KBM-7 (cell line): Measurements from ENCODE around the gene RAB12.
A peak's percentile ranks its signal among the peaks of the same experiment; 100 is the strongest.
"Not testable (repeated sequence)": the region's sequence is repeated elsewhere in the genome, so short reads cannot be mapped to it uniquely, and the experiment has no call there.

Source experiments
- DNase-seq: peaks from one replicate; pipeline ENCODE4 v3.0.0-alpha.2; 2015
- in situ Hi-C: fragments of 300-500 bp; cut with MboI; formaldehyde crosslinking; loops from 2 replicates; pipeline ENCODE4 v1.14.3; 2020; ENCODE audit warnings: low sequenced_read_pairs, low pct_unique_long_range_greater_than_20kb, mixed read lengths

RAB12 gene

GRCh38 chr18:8631265-8631664, 22.0 kb downstream of the RAB12 start:
- in situ Hi-C loops = no loop called here
- DNase-seq = no peak

- no peak for DNase-seq
- in situ Hi-C loops = no loop called here
These were observed 23.1 kb downstream of the RAB12 start for GRCh38 chr18:8632386-8632785.

GRCh38 chr18:8634508-8634907, 25.3 kb downstream of the RAB12 start:
- in situ Hi-C loops = no loop called here
- no peak for DNase-seq

GRCh38 chr18:8635087-8635486, 25.9 kb downstream of the RAB12 start:
- in situ Hi-C loops = no loop called here
- DNase-seq = no peak

- in situ Hi-C loops = no loop called here
These were observed 30.5 kb downstream of the RAB12 start for GRCh38 chr18:8639762-8640161.

GRCh38 chr18:8643326-8643878, 34.2 kb downstream of the RAB12 start:
- in situ Hi-C loops = no loop called here
- no peak for DNase-seq

More at GRCh38 chr18:8639762-8640161, 30.5 kb downstream of the RAB12 start:
- DNase-seq = no peak

GRCh38 chr18:8647359-8647758, 38.1 kb downstream of the RAB12 start:
- in situ Hi-C loops, DNase-seq: not testable (repeated sequence)

GRCh38 chr18:8651478-8652261, 42.4 kb downstream of the RAB12 start:
- in situ Hi-C loops = loop anchor here (25.0 kb wide), 1 partner anchor 336 kb away; no protein-coding TSS in a partner anchor
- DNase-seq = not testable (repeated sequence)

- in situ Hi-C loops = loop anchor here (25.0 kb wide), 1 partner anchor 333 kb away; no protein-coding TSS in a partner anchor
- DNase-seq = peak; percentile 41
These were observed 45.5 kb downstream of the RAB12 start for GRCh38 chr18:8654503-8655451.

- in situ Hi-C loops = loop anchor here (25.0 kb wide), 1 partner anchor 331 kb away; no protein-coding TSS in a partner anchor
- DNase-seq = no peak
These were observed 47.0 kb downstream of the RAB12 start for GRCh38 chr18:8656232-8656631.

GRCh38 chr18:8657050-8657820, 48.0 kb downstream of the RAB12 start:
- DNase-seq = no peak
- in situ Hi-C loops = loop anchor here (25.0 kb wide), 1 partner anchor 330 kb away; no protein-coding TSS in a partner anchor

GRCh38 chr18:8657873-8658470, 48.7 kb downstream of the RAB12 start:
- in situ Hi-C loops = loop anchor here (25.0 kb wide), 1 partner anchor 329 kb away; no protein-coding TSS in a partner anchor
- DNase-seq = no peak

- in situ Hi-C loops = loop anchor here (25.0 kb wide), 1 partner anchor 328 kb away; no protein-coding TSS in a partner anchor
- no peak for DNase-seq
These were observed 49.7 kb downstream of the RAB12 start for GRCh38 chr18:8658858-8659485.

- DNase-seq = no peak
- in situ Hi-C loops = loop anchor here (25.0 kb wide), 1 partner anchor 328 kb away; no protein-coding TSS in a partner anchor
These were observed 50.5 kb downstream of the RAB12 start for GRCh38 chr18:8659609-8660242.

- in situ Hi-C loops = loop anchor here (25.0 kb wide), 1 partner anchor 327 kb away; no protein-coding TSS in a partner anchor
- DNase-seq = no peak
These were observed 51.1 kb downstream of the RAB12 start for GRCh38 chr18:8660316-8660715.

- DNase-seq = no peak
- in situ Hi-C loops = loop anchor here (25.0 kb wide), 1 partner anchor 325 kb away; no protein-coding TSS in a partner anchor
These were observed 52.7 kb downstream of the RAB12 start for GRCh38 chr18:8661754-8662559.
